Thyroid gland (tissue), 4 donors: ENCODE results near the gene TSPAN8.

Experiments
- CTCF ChIP-seq, 6 experiments: fragments of 200-600 bp in 3 of 6; fragments of 450-650 bp in 3 of 6; sonication (generic) in 3 of 6; IDR thresholded peaks; one replicate each; pipeline ENCODE4 v1.5.1; 2016 to 2019; ENCODE audit warnings: antibody characterized with exemption in 6 of 6, mild to moderate bottlenecking in 2 of 6, inconsistent platforms in 1 of 6, moderate library complexity in 1 of 6
- POLR2A ChIP-seq, 2 donors: fragments of 450-650 bp; IDR thresholded peaks; one replicate each; pipeline ENCODE4 v1.6.1; 2017; ENCODE audit warnings: antibody characterized with exemption in 2 of 2, mild to moderate bottlenecking in 2 of 2, moderate library complexity in 1 of 2

DNA sequence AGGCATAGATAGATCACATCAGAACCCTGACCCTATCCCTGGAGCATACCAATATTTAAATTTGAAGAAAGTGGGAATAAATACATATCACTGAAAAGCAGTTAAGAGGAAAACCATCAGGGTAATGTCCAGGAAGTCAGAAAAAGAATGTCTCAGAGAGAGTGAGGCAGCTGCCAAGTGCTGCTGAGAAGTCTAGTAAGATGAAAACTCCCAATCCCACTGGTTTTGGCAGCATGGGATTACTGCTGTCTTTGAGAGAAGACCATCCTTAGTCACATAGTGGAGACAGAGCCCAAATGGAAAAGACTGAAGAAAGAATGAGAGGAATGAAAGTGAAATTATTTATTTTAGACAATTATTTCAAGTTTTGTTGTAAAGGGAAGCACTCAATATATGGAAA is 11.5 kb upstream of the TSPAN8 start:
- TF ChIP-seq POLR2A (IDR thresholded peaks at IDR 0.05) (no peak), CTCF (IDR thresholded peaks at IDR 0.05) (no peak)
